GM21447 (cell line): ENCODE data around the gene L1CAM.

Experiments
- ATAC-seq: cut with Tn5 transposase; IDR thresholded peaks from one replicate; pipeline ENCODE4 v1.9.1; 2021; ENCODE audit not compliant: unreplicated experiment

Gene L1CAM

DNA sequence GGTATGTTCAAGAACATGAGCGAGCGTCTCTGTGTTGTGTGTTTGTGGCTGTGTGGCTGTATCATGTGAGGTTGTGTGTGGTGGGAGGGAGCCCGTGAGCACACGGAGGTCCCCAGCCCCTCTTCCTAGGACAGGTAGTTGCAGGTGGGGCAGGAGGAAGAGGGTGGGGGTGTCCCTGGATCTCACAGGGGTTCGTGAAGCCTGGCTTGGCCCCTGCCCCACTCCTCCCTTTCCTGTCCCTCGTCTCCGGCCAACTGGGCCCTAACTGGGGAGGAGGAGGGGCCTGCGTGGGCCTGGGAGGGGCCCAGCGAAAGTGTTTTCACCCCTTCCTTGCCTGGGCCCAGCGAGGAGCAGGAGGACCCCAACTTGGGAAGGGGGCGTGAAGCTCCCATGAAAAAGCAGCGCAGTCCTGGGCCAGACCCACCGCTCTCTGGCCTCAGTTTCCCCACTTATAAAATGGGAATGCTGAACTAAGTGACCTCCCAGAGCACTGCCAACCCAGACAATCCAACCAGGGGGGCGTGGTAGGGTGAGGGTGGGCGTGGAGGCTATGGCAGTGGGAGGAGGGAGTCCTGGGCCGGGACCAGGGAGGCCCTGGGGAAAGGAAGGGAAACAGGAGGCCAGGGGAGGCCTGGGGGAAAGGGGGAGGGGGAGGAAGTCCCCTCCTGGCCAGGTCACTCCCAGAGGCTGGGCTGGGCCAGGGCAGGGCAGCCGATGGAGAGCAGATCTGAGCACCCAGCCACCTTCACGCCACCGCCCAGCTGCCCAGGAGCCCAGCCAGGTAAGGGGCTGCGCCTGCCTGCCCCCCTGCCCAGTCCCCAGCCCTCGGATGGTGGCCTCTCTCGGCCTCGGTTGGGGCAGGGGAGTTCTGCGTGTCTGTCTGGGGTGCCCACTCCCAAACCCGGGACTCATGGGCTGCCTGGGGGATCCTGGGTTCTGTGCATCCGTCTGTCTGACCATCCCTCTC lies 18.3 kb upstream of the L1CAM start, which contains the start of gene AVPR2:
TSS of gene AVPR2 (plus strand) at position 683 of the 967 bp plus-strand sequence. CDS start 473 bp downstream, outside the sequence.
- ATAC-seq = no peak

DNA sequence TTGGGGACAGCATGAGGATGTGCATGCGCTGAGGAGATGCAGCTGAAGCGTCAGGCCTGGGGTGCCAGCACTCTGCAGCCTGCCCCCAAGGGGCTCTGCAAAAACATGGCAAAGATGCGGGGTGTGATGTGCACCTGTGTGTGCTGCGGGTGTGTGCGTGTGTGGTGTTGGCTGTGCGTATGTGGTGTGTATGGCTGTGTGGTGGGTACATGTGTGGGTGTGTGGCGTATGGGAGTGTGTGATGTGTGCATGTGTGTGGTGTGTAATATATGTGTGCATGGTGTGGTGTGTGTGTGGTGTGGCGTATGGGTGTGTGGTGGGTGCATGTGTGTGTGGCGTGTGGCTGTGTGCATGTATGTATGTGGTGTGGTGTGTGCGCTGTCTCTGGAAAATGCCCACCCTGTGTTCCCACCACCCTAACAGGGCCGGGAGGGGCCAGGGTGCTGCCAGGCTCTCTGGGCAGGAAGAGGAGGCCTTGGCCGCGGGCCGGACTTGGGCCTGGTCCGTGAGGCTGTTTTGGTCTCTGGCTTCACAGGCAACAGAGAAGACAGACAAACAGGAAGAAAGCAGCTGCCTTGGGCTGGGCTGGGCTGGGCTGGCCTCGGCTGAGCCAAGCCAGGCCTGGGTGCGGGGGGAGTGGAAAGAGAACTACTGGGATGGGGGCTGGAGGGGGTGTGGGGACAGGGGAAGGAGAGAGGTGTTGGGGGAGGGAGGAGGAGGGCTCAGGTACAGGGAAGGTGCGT lies 17.4 kb upstream of the L1CAM start:
- no peak for ATAC-seq

DNA sequence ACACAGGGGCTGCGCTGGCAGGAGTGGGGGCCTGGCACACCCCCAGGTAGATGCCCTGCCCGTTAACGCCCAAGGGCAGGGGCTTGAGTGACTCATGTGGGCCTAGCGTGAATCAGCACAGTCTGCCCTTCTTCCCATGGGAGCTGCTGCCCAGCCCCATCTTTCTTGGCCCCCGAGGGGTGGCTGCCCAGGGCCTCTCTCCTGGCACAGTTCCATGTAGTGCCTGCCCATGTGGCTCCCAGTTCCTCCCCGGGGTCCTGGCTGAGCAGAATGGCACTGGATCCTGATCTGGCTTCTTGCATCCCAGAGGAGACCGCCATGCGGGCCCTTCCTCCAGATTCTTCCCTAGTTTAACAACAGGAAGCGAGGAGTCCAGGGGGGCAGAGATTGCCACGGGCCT lies 16.4 kb upstream of the L1CAM start:
- ATAC-seq = no peak

DNA sequence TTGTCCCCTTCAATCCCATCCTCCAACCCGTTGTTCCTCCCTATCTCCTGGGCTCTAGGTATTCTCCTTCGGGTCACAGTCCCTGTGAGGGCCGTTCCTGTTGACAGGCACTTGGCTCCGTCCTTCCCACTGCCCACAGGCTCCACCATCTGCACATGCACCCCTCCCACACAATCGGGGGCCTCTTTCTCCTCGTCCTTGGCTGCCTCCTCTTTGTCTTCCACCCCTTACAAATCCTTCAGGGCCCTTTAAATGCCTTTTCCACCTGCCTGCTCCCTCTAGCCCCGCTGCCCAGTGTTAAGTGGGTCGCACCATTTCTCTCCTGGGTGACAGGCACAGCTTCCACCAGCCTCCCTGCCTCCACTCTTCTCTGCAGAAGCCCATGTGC lies 15.8 kb upstream of the L1CAM start:
- no peak for ATAC-seq

DNA sequence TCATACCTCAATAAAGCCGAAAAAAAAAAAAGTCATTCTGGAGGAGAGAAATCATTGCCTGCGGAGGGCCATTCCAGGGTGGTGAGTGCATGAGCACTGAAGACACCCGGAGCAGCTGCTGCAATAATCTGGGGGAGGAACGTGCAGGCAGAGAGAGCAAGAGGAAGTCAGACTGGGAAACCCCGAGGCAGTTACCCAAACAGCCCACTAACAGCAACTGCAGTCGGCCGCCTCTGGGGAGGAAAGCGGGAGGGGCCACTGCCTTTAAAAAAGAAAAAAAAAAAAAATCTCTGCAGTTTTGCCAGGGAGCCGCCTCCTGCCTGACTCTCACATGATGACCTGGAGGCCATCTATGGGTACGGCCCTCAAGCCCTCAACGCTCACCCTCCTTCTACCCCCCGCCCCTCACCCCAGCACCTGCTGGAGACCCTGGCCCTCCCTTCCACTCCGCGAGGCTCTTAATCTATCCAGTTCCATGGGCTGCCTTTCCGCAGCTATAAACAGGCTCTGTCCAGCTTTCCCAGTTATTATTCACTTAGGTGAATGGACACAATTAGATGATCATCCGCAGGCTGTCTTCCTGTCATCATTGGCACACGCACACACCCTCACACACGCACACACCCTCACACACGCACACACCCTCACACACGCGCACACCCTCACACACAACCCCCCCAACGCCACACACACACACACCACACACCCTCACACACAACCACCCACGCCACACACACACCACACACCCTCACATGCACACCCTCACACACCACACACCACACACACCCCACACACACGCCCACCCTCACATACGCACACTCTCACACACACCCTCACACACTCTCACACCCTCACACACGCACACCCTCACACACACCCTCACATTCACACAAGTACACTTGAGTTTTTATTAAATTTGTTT lies 15.1 kb upstream of the L1CAM start:
- ATAC-seq = peak; percentile 87

DNA sequence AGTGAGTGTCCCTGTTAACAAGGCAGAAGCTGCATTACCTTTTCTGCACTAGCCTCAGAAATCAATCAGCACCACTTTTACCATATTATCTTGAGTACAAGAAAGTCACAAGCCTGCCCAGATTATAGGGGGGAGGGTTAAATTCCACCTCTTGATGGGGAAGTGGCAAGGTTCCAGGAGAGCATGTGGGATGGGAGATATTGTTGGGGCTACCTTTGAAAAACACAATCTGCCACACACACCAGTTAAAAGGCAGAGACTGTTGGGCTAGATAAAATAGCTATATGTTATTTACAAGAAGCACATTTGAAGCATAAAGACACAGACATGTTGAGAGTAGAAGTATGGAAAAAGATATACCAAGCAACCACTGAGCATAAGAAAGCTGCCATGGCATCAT lies 11.9 kb upstream of the L1CAM start:
- no peak for ATAC-seq

DNA sequence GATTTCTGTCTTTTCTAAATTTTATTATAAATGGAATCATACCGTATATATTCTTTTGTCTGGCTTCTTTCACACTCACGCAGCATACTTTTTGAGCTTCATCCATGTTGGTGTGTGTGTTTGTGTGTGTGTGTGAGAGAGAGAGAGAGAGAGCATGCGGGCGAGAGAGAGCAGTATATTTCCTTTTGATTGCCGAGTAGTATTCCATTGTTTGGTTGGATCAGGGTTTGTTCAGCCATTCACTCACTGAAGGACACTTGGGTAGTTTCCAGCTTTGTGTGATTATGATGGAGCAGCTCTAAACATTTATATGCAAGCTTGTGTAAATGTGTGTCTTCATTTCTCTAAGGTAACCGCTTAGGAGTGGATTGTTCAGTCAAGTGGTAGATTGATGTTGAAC lies 3.1 kb upstream of the L1CAM start:
- ATAC-seq = no peak

DNA sequence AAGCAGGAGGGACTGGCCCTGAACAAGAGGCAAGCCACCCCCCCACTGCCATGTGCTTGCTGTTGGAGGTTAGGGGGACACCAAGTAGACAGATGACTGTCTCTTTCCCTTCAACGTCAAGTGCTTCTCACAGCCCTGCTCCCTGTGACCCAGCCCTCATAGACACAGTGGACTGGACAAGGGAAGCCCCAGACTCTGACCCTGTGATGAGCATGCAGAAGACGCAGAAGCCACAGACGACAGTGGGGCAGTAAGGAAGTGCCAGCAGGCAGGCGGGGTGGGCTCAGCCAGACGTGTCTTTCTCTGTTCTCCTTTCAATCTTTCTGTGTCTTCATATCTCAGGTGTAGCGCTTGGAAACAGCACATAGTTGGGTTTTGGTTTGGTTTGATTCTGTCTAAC lies 2.4 kb upstream of the L1CAM start:
- ATAC-seq = peak; percentile 70

DNA sequence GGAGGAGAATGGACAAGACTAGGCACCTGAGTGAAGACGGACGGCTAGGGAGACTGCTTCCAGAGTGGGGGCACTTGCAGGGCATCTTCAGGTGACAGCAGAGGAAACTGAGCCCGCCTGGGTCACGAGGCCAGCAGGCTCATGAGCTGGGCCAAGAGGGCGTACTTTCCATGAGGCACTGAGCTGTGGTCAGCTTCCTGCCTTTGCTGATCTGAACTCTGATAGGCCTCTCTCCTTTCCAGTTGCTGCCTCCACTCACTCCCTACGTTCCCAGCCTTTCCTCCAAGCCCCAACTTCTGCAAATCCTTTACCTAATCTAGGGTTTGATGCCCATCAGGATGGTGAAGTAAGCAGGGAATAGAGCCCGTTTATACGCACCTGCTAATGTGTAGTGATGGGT lies 1.4 kb upstream of the L1CAM start:
- no peak for ATAC-seq

DNA sequence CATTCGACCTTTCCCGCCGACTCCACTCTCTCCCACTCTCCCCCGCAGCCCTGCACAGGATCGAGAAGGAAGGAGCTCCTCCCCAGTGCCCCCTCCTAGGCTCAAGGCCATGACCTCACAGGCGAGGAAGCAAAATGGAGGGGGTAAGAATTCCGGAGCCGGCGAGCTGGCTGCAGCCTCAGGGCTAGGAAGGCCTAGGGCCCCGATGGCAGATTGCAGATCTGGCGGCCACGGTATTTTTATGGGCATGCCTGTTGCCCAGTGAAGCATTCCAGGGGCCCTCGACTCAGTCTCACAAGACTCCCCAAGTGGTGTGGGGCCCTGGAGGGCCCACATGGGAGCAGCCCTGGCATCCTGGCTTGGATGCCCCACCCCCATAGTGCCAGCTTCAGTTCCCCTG lies 942 bp upstream of the L1CAM start:
- no peak for ATAC-seq

DNA sequence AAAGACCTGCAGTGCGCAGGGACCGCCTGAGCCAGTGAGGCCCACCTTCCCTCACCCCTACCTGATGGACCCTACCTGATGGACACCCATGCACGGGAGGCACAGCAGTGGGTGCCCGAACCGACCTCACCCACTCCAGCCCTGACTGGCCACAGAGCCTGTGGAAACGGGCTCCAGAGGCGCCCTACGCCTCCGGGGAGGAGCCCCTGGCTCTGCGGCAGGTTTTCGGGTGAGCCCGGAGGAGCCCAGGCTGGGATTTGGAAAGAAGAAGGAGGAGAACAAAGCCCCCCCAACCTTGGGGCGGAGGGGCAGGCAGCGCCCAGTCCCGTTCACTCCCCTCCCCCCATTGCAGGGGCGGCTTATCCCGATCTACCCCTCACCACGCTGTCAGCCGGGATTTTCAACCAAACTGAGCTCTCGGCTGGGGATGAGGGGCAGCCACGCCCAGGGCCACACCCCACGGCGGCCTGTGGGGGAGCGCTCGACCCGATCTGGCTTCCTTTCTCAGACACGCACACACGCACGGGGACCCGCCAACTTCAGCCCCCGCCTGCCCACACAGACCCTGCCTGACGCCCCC lies 675 bp downstream of the L1CAM start:
- ATAC-seq = no peak

DNA sequence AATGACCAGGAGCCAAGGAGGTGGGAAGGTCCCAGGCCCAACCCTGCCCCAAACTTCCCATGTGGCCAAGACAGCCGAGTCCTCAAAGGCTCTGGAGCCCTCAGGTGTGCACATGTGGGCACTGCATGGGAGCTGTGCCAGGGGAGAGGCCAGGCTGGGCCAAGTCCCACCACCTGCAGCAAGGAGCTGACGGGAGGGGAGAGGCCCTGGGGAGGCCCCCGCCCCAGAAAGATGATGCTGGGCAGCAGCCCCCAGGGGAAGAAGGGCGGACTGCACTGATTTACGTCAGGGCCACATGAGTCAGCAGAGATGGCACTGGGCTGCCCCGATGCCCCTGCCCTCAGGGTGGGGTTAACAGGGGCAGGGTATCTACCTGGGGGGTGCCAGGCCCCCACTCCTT lies 1.4 kb downstream of the L1CAM start:
- ATAC-seq = no peak

DNA sequence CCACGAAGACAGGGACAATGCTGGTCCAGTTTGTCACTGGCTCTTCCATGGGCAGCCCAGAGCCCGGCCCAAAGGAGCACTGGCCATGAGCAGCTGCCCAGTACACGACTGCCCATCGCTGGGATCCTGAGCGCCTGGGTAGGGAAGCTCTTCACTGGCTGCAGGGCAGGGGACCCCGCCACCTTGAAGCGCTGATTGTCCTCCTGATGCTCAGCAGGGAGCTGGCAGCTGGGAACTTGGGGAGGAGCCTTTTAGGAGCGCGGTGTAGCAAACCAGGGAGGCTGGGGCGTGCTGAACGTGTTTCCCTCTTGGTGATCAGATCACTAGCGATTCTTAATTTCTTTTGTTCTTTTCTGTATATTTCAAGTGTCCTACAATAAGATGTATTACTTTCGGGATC lies 1.8 kb downstream of the L1CAM start:
- ATAC-seq = no peak

DNA sequence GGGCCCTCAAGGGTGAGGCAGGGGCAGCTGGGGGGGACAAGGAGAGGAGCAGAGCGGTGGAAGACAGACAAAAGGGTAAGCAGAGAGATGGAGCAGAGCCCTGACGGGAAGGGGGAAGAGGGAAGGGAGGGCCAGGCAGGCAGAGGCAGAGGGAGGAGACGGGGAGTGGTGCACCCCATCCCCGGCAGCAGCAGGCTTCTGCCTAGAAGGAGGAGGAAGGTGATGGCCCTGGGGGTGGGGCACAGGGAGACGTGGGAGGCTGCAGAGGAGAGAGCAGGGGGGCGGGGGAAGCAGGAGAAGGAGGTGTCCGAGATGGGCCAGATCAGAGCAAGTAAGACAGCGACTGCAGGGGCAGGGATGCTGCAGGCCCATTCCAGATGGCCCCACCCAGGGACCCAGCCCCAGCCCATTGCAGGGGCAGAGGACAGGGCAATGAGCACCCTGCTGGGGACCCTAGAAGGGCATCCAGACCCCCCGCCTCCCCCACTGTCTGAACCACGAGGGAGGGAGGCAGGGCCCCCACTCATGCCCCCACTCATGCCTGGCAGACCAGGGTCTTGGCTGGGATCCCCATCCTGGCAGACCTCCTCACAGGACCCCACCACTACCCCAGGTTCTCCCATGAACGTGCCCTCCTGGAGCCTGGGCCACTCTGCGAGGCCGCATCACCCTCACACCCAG lies 2.7 kb downstream of the L1CAM start:
- ATAC-seq = no peak

DNA sequence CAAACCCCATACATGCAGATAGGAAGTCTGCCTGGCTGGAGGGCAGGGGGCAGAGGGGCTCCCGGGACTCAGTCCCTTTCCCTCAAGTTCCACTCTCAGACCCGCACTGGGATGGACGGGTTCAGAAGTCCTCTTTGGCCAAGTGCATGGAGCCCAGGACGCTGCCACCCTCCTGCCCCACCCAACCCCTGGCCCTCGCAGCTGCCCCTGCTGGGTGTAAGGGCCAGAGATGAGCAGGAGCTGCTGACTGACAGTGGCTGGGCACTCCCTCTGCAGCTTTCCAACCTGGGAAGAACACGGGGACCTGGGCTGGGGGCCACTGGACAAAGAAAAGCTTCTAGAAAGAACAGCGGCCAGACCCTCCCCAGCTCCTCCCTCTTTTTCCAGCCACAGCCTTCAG lies 3.4 kb downstream of the L1CAM start:
- no peak for ATAC-seq

DNA sequence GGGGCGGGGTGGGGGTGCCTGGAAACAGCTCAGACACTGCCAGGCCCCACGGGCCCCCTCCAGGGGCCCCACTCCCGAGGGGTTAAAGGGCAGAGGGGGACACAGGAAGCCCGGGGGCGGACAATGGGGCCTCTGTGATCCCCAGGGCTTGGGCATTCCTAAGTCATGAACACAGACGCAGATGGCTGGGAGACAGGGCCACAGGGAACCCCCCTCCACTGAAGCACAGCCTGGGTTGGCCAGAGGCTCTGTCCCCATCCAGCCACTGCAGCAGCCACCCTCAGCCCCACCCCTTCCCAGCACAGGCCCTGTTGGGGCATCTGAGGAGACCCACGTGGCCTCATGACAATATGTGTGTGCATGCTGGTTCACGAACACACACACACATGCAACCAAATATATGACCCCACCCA lies 3.9 kb downstream of the L1CAM start:
- no peak for ATAC-seq

DNA sequence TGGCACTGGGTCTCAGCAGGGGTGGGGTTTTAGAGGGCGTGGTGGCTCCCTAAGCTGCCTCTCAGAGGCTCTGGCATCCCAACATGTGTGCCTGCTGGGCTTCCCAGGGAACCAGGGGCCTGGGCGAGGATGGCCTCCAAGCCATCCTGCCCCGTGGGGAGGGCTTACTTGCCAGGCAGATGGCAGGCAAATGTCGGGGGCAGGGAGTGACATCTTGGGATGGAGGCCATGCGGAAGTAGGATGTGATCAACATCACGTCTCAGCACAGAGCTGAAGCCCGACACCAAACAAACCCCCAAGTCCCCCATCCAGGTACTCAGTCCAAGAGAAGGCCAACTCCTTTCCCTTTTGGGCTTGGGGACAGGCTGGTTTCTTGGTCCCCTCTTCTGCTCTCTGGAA lies 4.7 kb downstream of the L1CAM start:
- no peak for ATAC-seq

DNA sequence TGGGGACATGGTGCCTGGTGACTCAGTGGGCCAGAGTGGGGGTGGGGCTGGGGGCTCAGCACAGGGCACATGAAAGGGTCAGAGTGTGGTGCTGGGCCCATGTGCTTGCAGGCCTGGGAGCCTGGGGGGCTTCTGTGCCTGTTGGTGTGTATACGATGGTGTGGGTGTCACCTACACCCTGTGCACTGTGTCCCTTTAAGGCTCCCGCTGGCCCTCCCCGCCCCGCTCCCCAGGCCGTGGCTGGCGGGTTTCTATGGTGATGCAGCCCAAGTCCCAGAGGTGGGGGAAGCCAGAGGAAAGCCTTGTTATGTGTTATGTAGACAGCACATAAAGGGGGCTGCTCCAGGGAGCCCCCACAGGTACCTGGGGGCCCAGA lies 5.5 kb downstream of the L1CAM start:
- no peak for ATAC-seq

DNA sequence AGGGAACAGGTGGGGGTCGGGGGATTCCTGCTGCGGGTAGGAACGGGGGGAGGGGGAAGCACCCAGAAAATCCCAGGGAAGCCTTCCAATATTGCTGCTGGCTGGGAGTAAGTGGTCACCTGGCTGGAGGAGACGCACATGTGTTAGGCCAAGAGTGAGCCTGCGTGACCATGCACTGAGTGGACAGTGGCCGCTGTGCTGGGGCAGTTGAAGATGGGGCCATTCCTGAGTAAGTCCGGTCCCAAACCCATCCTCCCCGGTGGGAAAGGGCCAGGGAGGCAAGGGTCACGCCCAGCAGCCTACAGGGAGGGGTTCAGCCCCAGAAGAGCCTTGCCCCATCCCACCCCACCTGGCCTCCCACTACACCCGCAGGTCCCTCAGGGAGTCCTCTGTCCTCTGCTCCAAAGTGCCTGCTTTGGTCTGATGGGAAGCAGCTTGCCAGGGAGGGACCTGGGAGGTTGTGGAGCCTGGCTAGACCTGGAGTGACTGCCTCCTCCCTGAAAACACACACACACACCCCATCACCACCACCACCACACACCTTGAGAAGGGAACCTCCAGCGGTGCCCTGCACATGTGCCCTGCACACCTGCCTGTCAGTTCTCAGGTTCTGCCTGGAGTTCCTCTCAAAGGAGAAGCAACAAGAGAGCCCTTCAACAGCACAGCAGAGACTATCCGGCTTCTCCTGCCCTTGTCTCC lies 6.1 kb downstream of the L1CAM start:
- no peak for ATAC-seq
